AG04450 (cell line): Measurements from ENCODE around the gene WDFY3. TPM values are rescaled to one million over a fixed set of nuclear protein-coding genes. Genes with fewer than 3 reads are reported as not detected.

Experiments
- CTCF ChIA-PET: fragments of 300-600, 350-600 bp; formaldehyde crosslinking; extraction: SDS; loops from one replicate; lab custom pipeline; 2022; ENCODE audit warnings: antibody characterized with exemption, inconsistent platforms; lab: Charles Lee
- POLR2A ChIA-PET: fragments of 350-600 bp; formaldehyde crosslinking; extraction: SDS; loops from one replicate; lab custom pipeline; 2021; ENCODE audit warnings: antibody characterized with exemption, inconsistent platforms; lab: Yijun Ruan, JAX
- DNase-seq: peaks from one replicate; pipeline ENCODE4 v3.0.0-alpha.2; 2011; ENCODE audit warnings: low read depth, low spot score
- H3K27ac ChIP-seq: one replicate; pipeline ENCODE4 v1.5.1; 2012; ENCODE audit warnings: low read depth, low read length, control low read depth
- H3K27me3 ChIP-seq: one replicate; pipeline ENCODE4 v1.6.0; 2012; ENCODE audit warnings: low read length; ENCODE audit not compliant: control insufficient read depth, insufficient read depth
- H3K4me3 ChIP-seq: 2 replicates; pipeline ENCODE4 v1.5.1; 2011; ENCODE audit warnings: mild to moderate bottlenecking, low read depth, low read length, control low read depth
- H3K9me3 ChIP-seq: 2 replicates; pipeline ENCODE4 v1.5.1; 2012; ENCODE audit warnings: low read length; ENCODE audit not compliant: control insufficient read depth, insufficient read depth
- polyA plus RNA-seq: library from polyadenylated mRNA; depleted of rRNA; stranded (reverse); fragments of >200 nt; gene quantifications from 2 replicates; pipeline ENCODE4 v1.2.3, GENCODE V29; 2011
- TF ChIP-seq, protein P1 (sequence below): IDR thresholded peaks from 2 replicates; pipeline ENCODE4 v1.5.1; 2011; ENCODE audit warnings: low read depth, low read length, control low read depth, inconsistent platforms

WDFY3 gene
- polyA plus RNA-seq, 1 experiment = 31.5 TPM

DNA sequence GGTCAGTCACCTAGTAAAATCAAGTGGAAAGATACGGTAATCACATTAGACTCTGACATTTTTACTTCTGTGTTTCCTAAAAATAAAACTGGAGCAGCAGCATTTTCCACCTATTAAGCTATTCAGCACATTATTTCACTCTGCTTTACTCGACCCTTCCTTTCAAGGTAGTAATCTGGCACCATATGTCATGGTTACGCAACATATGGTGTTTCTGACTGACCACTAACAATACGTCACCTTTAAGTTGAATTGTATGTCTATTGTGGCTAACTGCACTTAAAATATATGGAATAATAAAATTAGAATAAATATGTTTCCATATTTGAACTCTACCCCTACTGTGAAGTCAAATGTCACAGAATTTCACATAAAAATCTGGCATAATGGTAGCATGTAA lies 214.8 kb downstream of the WDFY3 start:
- CTCF ChIA-PET = interaction anchor here (2.9 to 3.4 kb wide), 4 partner anchors 10 to 220 kb away, joined by 20 to 152 read pairs (median 28); no protein-coding TSS in a partner anchor
- POLR2A ChIA-PET = no interaction called here

GRCh38 chr4:84750960-84751283 lies 215.6 kb downstream of the WDFY3 start:
- TF ChIP-seq, protein P1, sequence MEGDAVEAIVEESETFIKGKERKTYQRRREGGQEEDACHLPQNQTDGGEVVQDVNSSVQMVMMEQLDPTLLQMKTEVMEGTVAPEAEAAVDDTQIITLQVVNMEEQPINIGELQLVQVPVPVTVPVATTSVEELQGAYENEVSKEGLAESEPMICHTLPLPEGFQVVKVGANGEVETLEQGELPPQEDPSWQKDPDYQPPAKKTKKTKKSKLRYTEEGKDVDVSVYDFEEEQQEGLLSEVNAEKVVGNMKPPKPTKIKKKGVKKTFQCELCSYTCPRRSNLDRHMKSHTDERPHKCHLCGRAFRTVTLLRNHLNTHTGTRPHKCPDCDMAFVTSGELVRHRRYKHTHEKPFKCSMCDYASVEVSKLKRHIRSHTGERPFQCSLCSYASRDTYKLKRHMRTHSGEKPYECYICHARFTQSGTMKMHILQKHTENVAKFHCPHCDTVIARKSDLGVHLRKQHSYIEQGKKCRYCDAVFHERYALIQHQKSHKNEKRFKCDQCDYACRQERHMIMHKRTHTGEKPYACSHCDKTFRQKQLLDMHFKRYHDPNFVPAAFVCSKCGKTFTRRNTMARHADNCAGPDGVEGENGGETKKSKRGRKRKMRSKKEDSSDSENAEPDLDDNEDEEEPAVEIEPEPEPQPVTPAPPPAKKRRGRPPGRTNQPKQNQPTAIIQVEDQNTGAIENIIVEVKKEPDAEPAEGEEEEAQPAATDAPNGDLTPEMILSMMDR = no peak
- no peak for DNase-seq
- CTCF ChIA-PET = interaction anchor here (0.5 to 3.4 kb wide), 17 partner anchors 10 to 1460 kb away, joined by 3 to 152 read pairs (median 6); partner anchors contain the start of gene WDFY3
- POLR2A ChIA-PET = interaction anchor here (1.1 kb wide), 1 partner anchor 220 kb away, joined by 5 read pairs; no protein-coding TSS in a partner anchor
- Histone ChIP-seq H3K4me3 (no peak overlapping the region), H3K9me3 (no peaks in the 10 kb centered on the region), H3K27ac (no peak overlapping the region), H3K27me3 (no peaks in the 10 kb centered on the region)

More for the DNA sequence above, 214.8 kb downstream of the WDFY3 start:
- DNase-seq = no peak
- Histone ChIP-seq H3K9me3 (no peaks in the 10 kb centered on the region), H3K27ac (no peak overlapping the region), H3K27me3 (no peaks in the 10 kb centered on the region), H3K4me3 (no peak overlapping the region)
- TF ChIP-seq, protein P1 = no peak

DNA sequence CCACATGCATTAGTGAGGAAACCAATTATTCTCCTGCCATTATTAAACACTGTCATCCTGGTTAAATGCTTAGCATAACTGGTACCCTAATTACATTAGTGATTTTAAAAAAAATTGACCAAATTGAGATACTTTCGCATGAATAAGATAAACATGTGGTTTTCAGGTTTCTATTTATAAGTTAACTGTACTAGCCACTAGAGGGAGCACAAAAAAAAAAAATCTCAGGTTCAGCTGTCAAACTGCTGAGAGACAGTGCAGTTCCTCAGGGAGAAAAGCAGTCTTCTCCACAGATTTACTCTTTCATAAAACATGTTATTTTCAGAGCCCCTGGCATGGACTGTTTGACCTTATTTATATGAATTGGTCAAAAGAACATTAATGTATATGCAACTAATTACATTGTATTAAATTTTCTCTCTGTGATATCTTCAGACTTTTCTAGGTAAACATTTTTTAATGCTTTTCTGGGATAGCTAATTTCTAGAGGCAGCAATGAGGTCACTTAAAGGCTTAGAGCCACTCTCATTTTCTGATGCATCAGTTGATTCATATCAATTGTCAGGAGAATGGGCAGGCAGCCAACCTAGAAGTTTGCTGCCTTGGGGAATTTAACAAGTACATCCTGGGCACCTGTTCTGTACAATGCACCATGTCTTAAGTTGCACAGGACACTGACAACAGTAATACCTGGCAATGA lies 216.1 kb downstream of the WDFY3 start:
- TF ChIP-seq, protein P1 = peak; percentile 64
- H3K27ac ChIP-seq = no peak overlapping the region
- DNase-seq = peak; percentile 7

DNA sequence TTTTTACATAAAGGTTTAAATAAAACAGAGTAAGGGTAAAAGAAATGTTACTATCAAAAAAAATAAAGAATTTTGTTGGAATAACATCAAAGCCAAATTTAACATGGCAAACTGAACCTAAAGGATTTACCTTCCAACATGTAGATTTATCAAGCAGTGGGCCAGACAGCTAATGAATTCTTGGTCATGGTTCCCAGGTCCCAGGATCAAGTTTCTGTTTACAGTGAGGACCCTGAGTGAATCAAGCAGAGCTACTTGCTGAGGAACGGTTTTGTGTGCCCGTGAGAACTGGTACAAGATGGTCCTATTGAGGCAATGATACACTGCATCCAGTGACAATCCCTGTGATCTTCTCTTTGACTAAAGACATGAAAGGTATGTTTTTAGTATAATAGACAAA lies 226.4 kb downstream of the WDFY3 start:
- ChIA-PET POLR2A (no interaction called here), CTCF (interaction anchor here (1.1 to 3.3 kb wide), 3 partner anchors 10 to 231 kb away, joined by 3 to 20 read pairs (median 6); no protein-coding TSS in a partner anchor)
- TF ChIP-seq, protein P1 = no peak
- Histone ChIP-seq H3K4me3 (no peak overlapping the region), H3K27ac (no peak overlapping the region), H3K27me3 (no peaks in the 10 kb centered on the region), H3K9me3 (no peaks in the 10 kb centered on the region)
- no peak for DNase-seq

More for the DNA sequence above, 216.1 kb downstream of the WDFY3 start:
- no peaks in the 10 kb centered on the region for H3K9me3 ChIP-seq
- POLR2A ChIA-PET = interaction anchor here (1.1 kb wide), 1 partner anchor 220 kb away, joined by 5 read pairs; no protein-coding TSS in a partner anchor
- CTCF ChIA-PET = interaction anchor here (0.5 to 3.4 kb wide), 38 partner anchors 9 to 1460 kb away, joined by 3 to 152 read pairs (median 4); partner anchors contain the start of gene WDFY3
- no peak overlapping the region for H3K4me3 ChIP-seq
- H3K27me3 ChIP-seq = no peaks in the 10 kb centered on the region

DNA sequence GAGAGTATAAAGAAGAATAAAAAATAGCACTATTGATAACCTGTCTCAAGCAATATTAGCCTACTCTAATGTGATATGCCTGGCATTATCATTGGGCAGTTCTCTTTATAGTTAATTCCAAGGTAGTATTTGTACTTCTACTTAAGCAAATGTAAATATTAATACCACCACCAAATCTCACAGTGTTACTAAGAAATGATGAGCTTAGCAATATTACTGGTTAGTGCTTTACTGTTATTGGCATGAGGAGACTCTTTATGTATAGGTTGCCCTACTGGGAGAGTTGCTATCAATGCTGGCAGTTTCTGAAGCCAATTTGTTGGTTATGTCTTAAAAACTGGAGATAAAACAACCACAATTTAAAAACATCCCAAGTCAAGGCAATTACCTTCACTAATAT lies 227.9 kb downstream of the WDFY3 start:
- H3K27me3 ChIP-seq = no peaks in the 10 kb centered on the region
- H3K9me3 ChIP-seq = no peaks in the 10 kb centered on the region
- H3K4me3 ChIP-seq = no peak overlapping the region
- TF ChIP-seq, protein P1 = no peak
- no peak for DNase-seq
- POLR2A ChIA-PET = no interaction called here
- CTCF ChIA-PET = interaction anchor here (0.8 to 1.1 kb wide), 2 partner anchors 160 to 232 kb away, joined by 3 read pairs; no protein-coding TSS in a partner anchor
- no peak overlapping the region for H3K27ac ChIP-seq
